UCSD-AML1 (cell line): ENCODE results near the gene KLHL26.

Experiments
- DNase-seq: peaks from one replicate; lab custom pipeline; 2025; ENCODE audit not compliant: unreplicated experiment; lab: John Stamatoyannopoulos, UW

The KLHL26 gene

DNA sequence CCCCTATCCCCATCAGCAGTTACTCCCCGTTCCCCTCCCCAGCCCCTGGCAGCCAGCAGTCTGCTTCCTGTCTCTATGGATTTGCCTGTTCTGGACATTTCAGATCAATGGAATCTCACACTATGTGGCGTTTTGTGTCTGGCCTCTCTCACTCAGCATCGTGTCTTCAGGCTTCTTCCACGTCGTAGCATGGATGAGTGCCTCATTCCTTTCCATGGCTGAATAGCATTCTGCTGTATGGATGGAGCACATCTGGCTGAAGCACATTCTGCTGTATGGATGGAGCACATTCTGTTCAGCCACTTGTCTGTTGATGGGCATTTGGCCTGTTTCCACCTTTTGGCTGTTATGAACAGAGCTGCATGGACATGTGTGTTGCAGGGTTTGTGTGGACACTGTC, 76.2 kb downstream of the KLHL26 start:
- DNase-seq: no peak

DNA sequence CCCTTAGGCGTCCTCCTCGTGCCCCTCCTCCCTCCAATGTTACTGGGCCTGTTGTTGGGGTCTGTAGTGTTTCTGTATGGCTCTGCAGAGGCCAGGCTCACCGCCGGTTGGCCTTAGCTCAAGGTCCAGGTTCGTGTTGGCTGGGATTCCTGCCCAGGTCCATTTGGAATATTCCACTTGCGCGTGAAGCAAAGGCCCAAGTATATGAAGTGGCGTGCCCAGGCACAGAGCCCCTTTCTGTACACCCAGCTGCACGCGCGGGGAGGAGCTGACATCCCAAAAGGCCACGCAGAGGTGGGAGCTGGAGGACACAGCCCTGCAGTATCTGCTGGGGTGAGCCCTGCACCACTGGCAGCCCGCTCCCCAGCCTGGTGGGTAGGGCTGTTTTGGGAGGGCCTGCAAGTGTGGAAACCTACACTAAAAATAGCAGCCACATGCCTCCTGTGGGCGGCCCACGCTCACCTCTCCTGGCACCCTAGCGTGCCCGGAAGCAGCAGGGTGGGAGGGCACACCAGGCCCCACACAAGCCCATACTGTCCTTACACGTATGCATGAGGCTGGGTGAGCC, 76.8 kb downstream of the KLHL26 start:
- no peak for DNase-seq

DNA sequence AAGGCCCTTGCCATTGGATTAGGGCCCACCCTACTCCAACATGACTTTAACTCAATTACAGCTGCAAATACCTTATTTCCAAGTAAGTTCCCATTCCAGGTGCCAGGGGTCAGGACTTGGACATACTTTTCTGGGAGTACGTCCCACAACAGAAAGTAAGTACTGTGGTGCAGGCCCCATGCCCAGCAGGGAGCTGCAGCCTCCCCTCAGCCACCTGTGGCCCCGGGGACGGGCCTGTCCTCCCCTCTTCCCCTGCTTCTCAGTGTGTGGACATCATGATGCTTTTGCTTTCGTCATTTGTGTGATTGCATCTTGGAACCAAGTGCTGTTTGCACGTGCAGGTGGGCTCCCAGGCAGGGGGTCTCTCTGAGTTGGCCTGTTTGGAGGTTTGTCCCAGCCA, 78.6 kb downstream of the KLHL26 start:
- DNase-seq: no peak

DNA sequence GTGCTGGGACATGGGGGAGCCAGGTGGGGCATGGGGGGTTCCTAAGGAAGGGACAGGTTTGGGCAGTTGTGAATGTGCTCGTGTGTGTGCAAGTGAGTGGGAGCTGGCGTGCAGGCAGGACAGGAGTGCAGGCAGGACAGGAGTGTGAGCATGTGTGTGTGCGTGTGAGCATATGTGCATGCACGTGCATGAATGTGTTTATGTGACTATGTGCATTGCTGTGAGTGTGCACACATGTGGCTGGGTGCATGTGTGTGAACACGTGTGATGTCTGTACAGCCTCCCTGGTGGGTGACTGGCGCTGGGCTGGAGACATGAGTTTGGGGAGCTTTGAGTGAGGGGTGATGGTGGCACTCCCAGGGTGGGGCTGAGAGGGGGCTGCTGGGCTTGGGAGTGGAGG, 80.0 kb downstream of the KLHL26 start:
- no peak for DNase-seq

DNA sequence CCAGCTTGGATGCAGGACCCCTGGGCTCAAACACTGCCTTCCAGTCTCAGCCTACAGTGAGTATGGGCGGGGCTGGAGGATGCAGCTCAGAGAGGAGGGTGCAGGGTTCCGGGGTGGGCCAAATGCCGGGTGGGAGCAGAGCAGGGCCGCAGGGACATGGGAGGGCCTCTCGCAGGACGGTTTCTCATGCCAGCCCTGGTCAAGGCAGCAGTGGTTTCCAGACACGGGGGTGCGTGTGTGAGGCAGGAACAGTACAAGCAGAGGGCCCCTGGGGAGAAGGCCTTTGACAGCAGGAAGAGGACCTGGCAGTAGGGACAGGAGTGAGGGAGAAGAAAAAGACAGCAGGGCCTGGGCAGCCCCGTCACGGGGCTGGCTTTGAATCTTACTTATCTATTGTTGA, 80.8 kb downstream of the KLHL26 start:
- DNase-seq: no peak

DNA sequence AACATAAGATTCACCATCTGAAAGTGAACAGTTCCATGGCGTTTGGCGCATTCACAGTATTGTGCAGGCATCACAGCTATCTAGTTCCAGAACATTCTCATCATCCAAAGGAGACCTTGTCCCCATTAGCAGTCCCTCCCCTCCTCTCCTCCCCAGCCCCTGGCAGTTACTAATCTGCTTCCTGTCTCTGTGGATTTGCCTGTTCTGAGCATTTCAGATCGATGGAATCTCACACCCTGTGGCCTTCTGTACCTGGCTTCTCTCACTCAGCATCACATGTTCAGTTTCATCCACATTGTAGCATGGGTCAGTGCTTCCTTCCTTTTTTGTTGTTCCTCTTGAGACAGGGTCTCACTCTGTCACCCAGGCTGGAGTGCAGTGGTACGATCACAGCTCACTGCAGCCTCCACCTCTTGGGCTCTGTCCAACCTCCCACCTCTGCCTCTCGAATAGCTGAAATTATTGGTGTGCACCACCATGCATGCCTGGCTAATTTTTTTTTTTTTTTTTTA, 81.2 kb downstream of the KLHL26 start:
- DNase-seq: no peak

DNA sequence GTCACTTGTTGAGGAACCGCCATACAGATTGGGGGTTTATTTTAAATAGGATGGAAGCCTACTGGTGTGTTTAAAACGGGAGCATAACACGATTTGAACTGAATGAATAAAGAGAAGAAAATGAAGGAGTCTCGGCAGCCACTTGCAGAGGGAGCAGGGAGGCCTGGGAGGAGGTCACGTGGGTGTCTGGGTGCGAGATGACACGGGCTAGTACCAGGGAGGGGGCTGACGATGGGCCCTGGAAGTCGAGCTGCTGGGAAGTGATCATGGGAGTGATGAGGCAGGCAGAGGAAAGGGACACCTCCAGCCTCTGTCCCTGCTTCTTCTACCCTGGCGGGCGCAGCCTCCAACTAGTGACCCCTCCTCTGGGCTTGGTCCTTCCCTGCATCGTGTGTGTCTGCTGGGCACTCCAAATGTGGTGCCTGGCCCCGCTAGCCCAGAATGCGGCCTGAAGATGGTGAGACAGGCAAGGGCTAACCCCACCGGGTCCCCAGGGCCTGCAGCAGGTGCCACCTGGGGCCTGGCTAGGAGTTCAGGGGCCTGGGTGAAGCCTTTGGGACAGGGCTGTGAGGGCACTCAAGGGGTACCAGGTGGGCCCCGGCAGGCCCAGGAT, 82.1 kb downstream of the KLHL26 start:
- DNase-seq: no peak

DNA sequence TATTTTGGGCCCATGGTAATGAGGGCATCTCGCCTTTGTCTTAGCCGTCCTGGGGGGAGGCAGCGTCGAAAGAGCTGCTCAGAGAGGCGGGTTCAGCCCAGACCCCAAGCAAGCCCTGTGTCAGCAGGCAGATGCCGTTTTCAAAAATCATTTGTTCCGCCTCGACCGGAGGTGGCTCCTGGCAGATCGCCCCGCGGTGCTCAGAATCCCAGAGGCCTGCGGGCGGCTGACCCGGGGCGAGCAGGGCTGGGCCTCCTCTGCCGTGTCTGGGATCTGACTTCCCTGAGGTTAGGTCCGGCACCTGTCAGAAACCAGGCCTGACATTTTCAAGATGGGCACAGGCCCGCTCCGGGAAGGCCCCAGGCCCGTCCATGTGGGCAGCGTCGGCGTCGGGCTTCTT, 82.7 kb downstream of the KLHL26 start:
- no peak for DNase-seq
